Measurements from ENCODE around the gene SEMA3A.

DNA sequence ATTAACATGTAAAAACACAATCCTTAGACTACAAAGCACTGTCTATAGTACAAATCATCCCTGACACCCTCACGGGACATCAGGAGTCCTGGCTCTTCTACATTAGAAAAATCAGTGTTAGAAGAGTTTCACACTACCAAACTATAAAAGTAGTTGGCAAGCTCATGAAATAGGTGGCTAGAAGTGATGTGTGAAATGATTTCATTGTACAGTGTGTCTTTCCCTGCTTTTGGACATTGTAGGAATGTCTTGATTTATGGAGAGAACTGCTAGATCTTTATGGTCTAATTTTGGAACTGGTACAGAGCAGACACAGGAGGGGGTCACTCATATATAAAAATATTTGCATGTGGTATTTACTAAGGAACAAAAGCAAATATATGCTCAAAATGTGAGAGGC is 33.2 kb downstream of the SEMA3A start:
- TF ChIP-seq POLR2AphosphoS5 (IDR thresholded peaks at IDR 0.05) = no peak
- TF ChIP-seq, protein P1, sequence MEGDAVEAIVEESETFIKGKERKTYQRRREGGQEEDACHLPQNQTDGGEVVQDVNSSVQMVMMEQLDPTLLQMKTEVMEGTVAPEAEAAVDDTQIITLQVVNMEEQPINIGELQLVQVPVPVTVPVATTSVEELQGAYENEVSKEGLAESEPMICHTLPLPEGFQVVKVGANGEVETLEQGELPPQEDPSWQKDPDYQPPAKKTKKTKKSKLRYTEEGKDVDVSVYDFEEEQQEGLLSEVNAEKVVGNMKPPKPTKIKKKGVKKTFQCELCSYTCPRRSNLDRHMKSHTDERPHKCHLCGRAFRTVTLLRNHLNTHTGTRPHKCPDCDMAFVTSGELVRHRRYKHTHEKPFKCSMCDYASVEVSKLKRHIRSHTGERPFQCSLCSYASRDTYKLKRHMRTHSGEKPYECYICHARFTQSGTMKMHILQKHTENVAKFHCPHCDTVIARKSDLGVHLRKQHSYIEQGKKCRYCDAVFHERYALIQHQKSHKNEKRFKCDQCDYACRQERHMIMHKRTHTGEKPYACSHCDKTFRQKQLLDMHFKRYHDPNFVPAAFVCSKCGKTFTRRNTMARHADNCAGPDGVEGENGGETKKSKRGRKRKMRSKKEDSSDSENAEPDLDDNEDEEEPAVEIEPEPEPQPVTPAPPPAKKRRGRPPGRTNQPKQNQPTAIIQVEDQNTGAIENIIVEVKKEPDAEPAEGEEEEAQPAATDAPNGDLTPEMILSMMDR (IDR thresholded peaks at IDR 0.05; ENCODE audit: poor library complexity, severe bottlenecking) = no peak
- no peak for TF ChIP-seq RAD21 (conservative IDR thresholded peaks at IDR 0.05)
- TF ChIP-seq EP300 (conservative IDR thresholded peaks at IDR 0.05; ENCODE audit: poor library complexity, severe bottlenecking) = no peak
- no peak for TF ChIP-seq EZH2 (IDR thresholded peaks at IDR 0.05; ENCODE audit: borderline replicate concordance, insufficient read depth, low read length, poor library complexity, severe bottlenecking)
- TF ChIP-seq SMC3 (conservative IDR thresholded peaks at IDR 0.05; ENCODE audit: poor library complexity) = no peak

All from neural cell (in vitro differentiated cells).